Tibial nerve (tissue), 4 donors: ENCODE data around the gene B4GALT2.

Experiments used
- CTCF ChIP-seq, 5 experiments: fragments of 200-600 bp in 3 of 5; fragments of 450-650 bp in 2 of 5; sonication (generic) in 3 of 5; IDR thresholded peaks; one replicate each; pipeline ENCODE4 v1.5.1; 2016 to 2019; ENCODE audit warnings: antibody characterized with exemption in 5 of 5, mild to moderate bottlenecking in 3 of 5, moderate library complexity in 2 of 5
- EP300 ChIP-seq, 2 donors: sonication (generic); formaldehyde crosslinking; IDR thresholded peaks; one replicate each; pipeline ENCODE4 v1.6.1; 2017; ENCODE audit warnings: antibody characterized with exemption in 2 of 2, mild to moderate bottlenecking in 1 of 2
- POLR2A ChIP-seq, 2 donors: fragments of 450-650 bp; IDR thresholded peaks; one replicate each; pipeline ENCODE4 v1.6.1; 2017; ENCODE audit warnings: antibody characterized with exemption in 2 of 2, mild to moderate bottlenecking in 2 of 2, moderate library complexity in 2 of 2

GRCh38 chr1:44013949-44014348 lies 34.9 kb downstream of the B4GALT2 start:
- TF ChIP-seq CTCF (IDR thresholded peaks at IDR 0.05) (no peak), POLR2A (IDR thresholded peaks at IDR 0.05) (no peak), EP300 (IDR thresholded peaks at IDR 0.05) (no peak)
